GM19372 (cell line): ENCODE results near the gene GALNT18.

ENCODE experiments used
- ATAC-seq: cut with Tn5 transposase; IDR thresholded peaks from one replicate; pipeline ENCODE4 v1.9.1; 2021; ENCODE audit warnings: mild to moderate bottlenecking, low read depth, moderate library complexity; ENCODE audit not compliant: unreplicated experiment

The GALNT18 gene

GRCh38 chr11:11230802-11231562 lies 390.8 kb downstream of the GALNT18 start:
- ATAC-seq = no peak

- ATAC-seq = no peak
Measured at GRCh38 chr11:11230087-11230486, 391.7 kb downstream of the GALNT18 start.

DNA sequence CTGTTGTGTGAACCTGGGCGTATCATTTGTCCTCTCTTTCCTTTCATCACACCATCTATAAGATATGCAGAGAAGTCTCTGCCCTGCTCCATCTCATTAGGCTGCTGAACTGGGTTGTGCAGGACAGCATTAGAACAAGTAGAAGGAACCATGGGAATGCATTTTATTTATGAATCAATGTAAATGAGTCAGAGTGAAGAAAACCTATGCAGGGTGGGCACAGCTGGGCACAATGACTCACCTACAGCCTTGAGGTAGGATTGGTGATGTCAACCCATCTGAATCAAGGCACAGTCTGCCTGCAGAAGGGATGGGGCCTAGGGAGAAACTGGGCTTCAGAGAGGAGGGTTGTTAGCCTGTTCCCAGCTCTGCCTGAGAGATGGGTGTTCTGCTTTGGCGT lies 392.2 kb downstream of the GALNT18 start:
- no peak for ATAC-seq

GRCh38 chr11:11227296-11228085 lies 394.3 kb downstream of the GALNT18 start:
- ATAC-seq = no peak
